CD4-positive, alpha-beta T cell (primary cell): Measurements from ENCODE around the gene SGSM2. TPM values are rescaled to one million over a fixed set of nuclear protein-coding genes. Genes with fewer than 3 reads are reported as not detected.

ENCODE experiments used
- ATAC-seq: fragments of 200-7000 bp; cut with Tn5 transposase; one replicate; pipeline ENCODE4 v1.10.0; 2022; ENCODE audit warnings: mild to moderate bottlenecking; ENCODE audit not compliant: poor library complexity
- CTCF ChIA-PET: fragments of 350-600 bp; sonication (Branson Sonifier 250); formaldehyde crosslinking; loops from one replicate; lab custom pipeline; 2021; ENCODE audit warnings: antibody characterized with exemption, inconsistent platforms; lab: Charles Lee
- POLR2A ChIA-PET: fragments of 350-600 bp; sonication (Branson Sonifier 250); formaldehyde crosslinking; loops from one replicate; lab custom pipeline; 2021; ENCODE audit warnings: antibody characterized with exemption, inconsistent platforms; lab: Charles Lee
- DNase-seq, 14 experiments: peaks; one replicate each; pipeline ENCODE4 v3.0.0-alpha.2; 2013 to 2020; ENCODE audit warnings: mixed read lengths in 2 of 14
- H3K27ac ChIP-seq, 2 donors: one replicate each; pipeline versions ENCODE4 v1.5.1 to v1.7.0; 2013; ENCODE audit warnings: low read length in 2 of 2, low read depth in 1 of 2, mild to moderate bottlenecking in 1 of 2
- H3K27me3 ChIP-seq, 2 experiments: 1 replicate in 1 of 2; 2 replicates in 1 of 2; pipeline versions ENCODE4 v1.6.1 to v1.7.0; 2013; ENCODE audit warnings: low read length in 2 of 2, control low read depth in 1 of 2, mild to moderate bottlenecking in 1 of 2, moderate library complexity in 1 of 2; ENCODE audit not compliant: insufficient read depth in 2 of 2, control insufficient read depth in 1 of 2
- H3K36me3 ChIP-seq: one replicate; pipeline ENCODE4 v1.6.1; 2013; ENCODE audit warnings: low read length, control low read depth; ENCODE audit not compliant: insufficient read depth
- H3K4me1 ChIP-seq: one replicate; pipeline ENCODE4 v1.6.1; 2013; ENCODE audit warnings: low read length, control low read depth; ENCODE audit not compliant: insufficient read depth
- H3K4me3 ChIP-seq: one replicate; pipeline ENCODE4 v1.5.1; 2013; ENCODE audit warnings: mild to moderate bottlenecking, low read length, moderate library complexity
- H3K9me3 ChIP-seq, 2 experiments: 1 replicate in 1 of 2; 2 replicates in 1 of 2; pipeline versions ENCODE4 v1.6.1 to v1.7.0; 2013; ENCODE audit warnings: low read length in 2 of 2, mild to moderate bottlenecking in 2 of 2, control low read depth in 1 of 2, moderate library complexity in 1 of 2; ENCODE audit not compliant: control insufficient read depth in 1 of 2, insufficient read depth in 1 of 2
- H3K27ac Mint-ChIP-seq: one replicate; pipeline ENCODE4 v1.8.0; 2020; ENCODE audit warnings: mixed read lengths
- H3K27me3 Mint-ChIP-seq: one replicate; pipeline ENCODE4 v1.8.0; 2021; ENCODE audit warnings: mixed read lengths
- H3K36me3 Mint-ChIP-seq: one replicate; pipeline ENCODE4 v1.8.0; 2021; ENCODE audit warnings: low read depth, mixed read lengths
- H3K4me1 Mint-ChIP-seq: one replicate; pipeline ENCODE4 v1.8.0; 2021; ENCODE audit warnings: low read depth, mixed read lengths
- H3K4me3 Mint-ChIP-seq: one replicate; pipeline ENCODE4 v1.8.0; 2020; ENCODE audit warnings: mild to moderate bottlenecking, mixed read lengths
- H3K9me3 Mint-ChIP-seq: one replicate; pipeline ENCODE4 v1.8.0; 2020; ENCODE audit warnings: mixed read lengths
- intact Hi-C, 2 experiments: fragments of 100-400 bp; cut with DNase I in 1 of 2; cut with micrococcal nuclease in 1 of 2; formaldehyde crosslinking; loops; one replicate each; pipeline versions ENCODE4 v1.15.1 to v1.9.0; 2023 to 2025; cut with DNase I, micrococcal nuclease
- total RNA-seq, 174 experiments: library from RNA in 2 of 174; stranded (reverse) in 2 of 174; gene quantifications; one replicate each; pipeline ENCODE4 v1.2.3 and lab custom pipeline; 2021 to 2026
- TF ChIP-seq, protein P1 (sequence below): fragments of 200-600 bp; IDR thresholded peaks from one replicate; pipeline ENCODE4 v1.8.0; 2022; ENCODE audit warnings: antibody characterized with exemption, mild to moderate bottlenecking

Gene SGSM2
- total RNA-seq, 2 experiments from 2014 or later: 147 to 154 TPM

DNA sequence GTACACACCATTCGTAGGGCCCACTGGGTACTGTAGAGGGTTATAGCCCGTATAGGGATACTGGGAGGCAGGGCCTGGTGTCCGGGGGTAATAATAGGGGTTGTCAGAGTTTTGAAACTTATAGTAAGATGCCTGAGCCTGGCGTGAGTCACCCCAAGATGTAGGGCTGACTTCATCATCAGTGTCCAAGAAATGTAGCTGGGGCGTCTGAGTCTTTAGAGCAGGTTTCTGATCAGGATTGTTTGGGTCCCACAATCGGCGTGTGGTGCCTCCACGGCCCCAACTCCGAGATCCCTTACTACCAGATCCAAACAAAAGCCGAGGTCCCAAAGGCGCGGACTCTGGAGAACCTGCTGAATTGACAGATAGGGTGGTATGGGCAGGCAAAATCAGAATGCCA, 38.2 kb upstream of the SGSM2 start:
- ChIA-PET CTCF (no interaction called here), POLR2A (no interaction called here)
- Mint-ChIP-seq H3K27me3 (no peaks in the 10 kb centered on the region), H3K4me1 (peaks cover 67% of the 10 kb centered on the region), H3K36me3 (peaks cover 71% of the 10 kb centered on the region), H3K27ac (no peak overlapping the region), H3K4me3 (no peak overlapping the region), H3K9me3 (no peaks in the 10 kb centered on the region)
- TF ChIP-seq, protein P1, sequence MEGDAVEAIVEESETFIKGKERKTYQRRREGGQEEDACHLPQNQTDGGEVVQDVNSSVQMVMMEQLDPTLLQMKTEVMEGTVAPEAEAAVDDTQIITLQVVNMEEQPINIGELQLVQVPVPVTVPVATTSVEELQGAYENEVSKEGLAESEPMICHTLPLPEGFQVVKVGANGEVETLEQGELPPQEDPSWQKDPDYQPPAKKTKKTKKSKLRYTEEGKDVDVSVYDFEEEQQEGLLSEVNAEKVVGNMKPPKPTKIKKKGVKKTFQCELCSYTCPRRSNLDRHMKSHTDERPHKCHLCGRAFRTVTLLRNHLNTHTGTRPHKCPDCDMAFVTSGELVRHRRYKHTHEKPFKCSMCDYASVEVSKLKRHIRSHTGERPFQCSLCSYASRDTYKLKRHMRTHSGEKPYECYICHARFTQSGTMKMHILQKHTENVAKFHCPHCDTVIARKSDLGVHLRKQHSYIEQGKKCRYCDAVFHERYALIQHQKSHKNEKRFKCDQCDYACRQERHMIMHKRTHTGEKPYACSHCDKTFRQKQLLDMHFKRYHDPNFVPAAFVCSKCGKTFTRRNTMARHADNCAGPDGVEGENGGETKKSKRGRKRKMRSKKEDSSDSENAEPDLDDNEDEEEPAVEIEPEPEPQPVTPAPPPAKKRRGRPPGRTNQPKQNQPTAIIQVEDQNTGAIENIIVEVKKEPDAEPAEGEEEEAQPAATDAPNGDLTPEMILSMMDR: no peak
- ATAC-seq (no peak), DNase-seq (no peak)
- Histone ChIP-seq H3K9me3 (no peaks in the 10 kb centered on the region), H3K4me3 (no peak overlapping the region), H3K27ac (no peak overlapping the region), H3K4me1 (peaks cover 28% of the 10 kb centered on the region), H3K36me3 (peaks cover 64% of the 10 kb centered on the region), H3K27me3 (no peaks in the 10 kb centered on the region)
- intact Hi-C loops: no loop called here

DNA sequence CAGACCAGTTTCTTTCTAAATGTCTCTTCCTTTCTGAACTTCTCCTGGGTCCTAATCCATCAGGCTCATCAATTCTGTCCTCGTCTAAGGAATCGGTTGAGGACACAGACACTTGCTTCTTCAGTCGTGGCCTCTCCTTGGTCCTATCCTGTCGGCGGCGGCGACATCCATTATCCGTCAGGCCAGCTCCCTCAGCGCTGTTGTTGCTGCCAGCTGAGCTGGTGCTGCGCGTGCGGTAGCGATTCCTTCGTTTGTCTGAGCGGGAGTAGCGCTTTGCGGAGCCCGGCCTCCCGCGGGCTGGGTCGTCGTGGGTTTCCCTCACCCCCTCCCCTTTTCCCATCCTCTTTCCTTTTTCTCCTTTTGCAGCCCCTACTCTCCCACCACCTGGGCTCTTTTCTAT, 37.5 kb upstream of the SGSM2 start:
- Mint-ChIP-seq H3K36me3 (peaks cover 65% of the 10 kb centered on the region), H3K27ac (no peak overlapping the region), H3K4me3 (no peak overlapping the region), H3K27me3 (no peaks in the 10 kb centered on the region), H3K4me1 (peaks cover 65% of the 10 kb centered on the region), H3K9me3 (no peaks in the 10 kb centered on the region)
- TF ChIP-seq, protein P1: no peak
- ChIA-PET CTCF (no interaction called here), POLR2A (no interaction called here)
- Histone ChIP-seq H3K27ac (no peak overlapping the region), H3K4me3 (no peak overlapping the region), H3K9me3 (no peaks in the 10 kb centered on the region), H3K4me1 (peaks cover 34% of the 10 kb centered on the region), H3K27me3 (no peaks in the 10 kb centered on the region), H3K36me3 (peaks cover 58% of the 10 kb centered on the region)
- intact Hi-C loops: loop anchor here in 1 of 2 experiments (5.0 kb wide), 2 partner anchors 247 to 472 kb away; partner anchors contain the start of gene SMYD4
- DNase-seq: no peak
- ATAC-seq: no peak

DNA sequence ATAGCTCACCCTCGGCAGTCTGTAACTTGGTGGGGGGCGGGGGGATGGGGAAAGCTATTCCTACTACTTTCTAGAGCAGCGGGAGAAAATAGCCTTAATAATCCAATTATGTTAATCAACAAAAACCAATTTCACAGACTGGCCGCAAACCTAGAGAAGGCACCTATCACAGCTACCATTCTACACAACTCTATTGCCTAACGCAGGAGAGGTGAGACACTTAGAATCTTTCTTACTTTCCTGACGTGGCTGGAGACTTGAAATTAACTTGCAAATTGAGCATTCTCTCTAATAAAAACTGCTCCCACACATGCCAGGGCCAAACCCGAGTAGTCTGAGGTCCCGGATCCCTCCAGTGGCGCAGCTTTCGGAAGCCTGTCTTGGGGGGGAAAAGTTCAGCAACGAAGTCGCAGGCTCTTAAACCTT, 34.5 kb upstream of the SGSM2 start:
- peaks cover 27% of the 10 kb centered on the region for H3K36me3 ChIP-seq
- H3K4me3 ChIP-seq: peak overlapping the region; percentile 94
- H3K36me3 Mint-ChIP-seq: peaks cover 36% of the 10 kb centered on the region
- H3K27ac ChIP-seq: peak overlapping the region; percentile 32 to 84
- no peaks in the 10 kb centered on the region for H3K9me3 ChIP-seq
- peak overlapping the region; percentile 98 for H3K4me3 Mint-ChIP-seq
- ChIA-PET CTCF (interaction anchor here (1.0 to 1.5 kb wide), 4 partner anchors 36 to 80 kb away, joined by 3 to 6 read pairs (median 4); no protein-coding TSS in a partner anchor), POLR2A (interaction anchor here (0.8 to 2.5 kb wide), 16 partner anchors 12 to 619 kb away, joined by 3 to 50 read pairs (median 4); partner anchors contain the start of genes MNT, RPA1, SGSM2 and SMYD4)
- H3K27ac Mint-ChIP-seq: peak overlapping the region; percentile 90
- intact Hi-C loops: loop anchor here (1.0 to 5.0 kb wide), 4 partner anchors 50 to 475 kb away; partner anchors contain the start of gene SMYD4 (in 1 of the 2)
- peaks cover 59% of the 10 kb centered on the region for H3K4me1 Mint-ChIP-seq
- no peaks in the 10 kb centered on the region for H3K27me3 ChIP-seq
- H3K27me3 Mint-ChIP-seq: no peaks in the 10 kb centered on the region
- TF ChIP-seq, protein P1: no peak
- peaks cover 30% of the 10 kb centered on the region for H3K4me1 ChIP-seq
- ATAC-seq (peak; percentile 1), DNase-seq (peak in 3 of 14 experiments; percentile 7 to 46 (median 31))
- H3K9me3 Mint-ChIP-seq: no peaks in the 10 kb centered on the region
